Cardiac muscle cell (in vitro differentiated cells and primary cell): ENCODE measurements around the gene CACNA1A. TPM values are rescaled to one million over a fixed set of nuclear protein-coding genes. Genes with fewer than 3 reads are reported as not detected.

Source experiments
- DNase-seq, 2 donors: peaks; one replicate each; pipeline versions ENCODE4 v3.0.0 to v3.0.0-alpha.2; 2010 to 2017; ENCODE audit warnings: low read depth in 1 of 2, low spot score in 1 of 2
- H3K27ac ChIP-seq: fragments of 200-600 bp; sonication (generic); 2 replicates; pipeline ENCODE4 v1.5.1; 2016
- H3K27me3 ChIP-seq: fragments of 200-600 bp; sonication (generic); 2 replicates; pipeline ENCODE4 v1.6.0; 2016; ENCODE audit warnings: control low read depth
- H3K36me3 ChIP-seq: fragments of 200-600 bp; sonication (generic); 2 replicates; pipeline ENCODE4 v1.5.1; 2016; ENCODE audit warnings: control low read depth
- H3K4me1 ChIP-seq: fragments of 200-600 bp; sonication (generic); 2 replicates; pipeline ENCODE4 v1.8.1; 2017; ENCODE audit warnings: low read depth, mild to moderate bottlenecking, mixed run types
- H3K4me3 ChIP-seq: fragments of 200-600 bp; sonication (generic); 2 replicates; pipeline ENCODE4 v1.5.1; 2016; ENCODE audit warnings: mild to moderate bottlenecking
- H3K9me3 ChIP-seq: fragments of 200-600 bp; sonication (generic); 2 replicates; pipeline ENCODE4 v1.5.1; 2017; ENCODE audit warnings: low read depth, mild to moderate bottlenecking, control low read depth
- CTCF ChIP-seq: IDR thresholded peaks from 2 replicates; pipeline ENCODE4 v1.5.1; 2012; ENCODE audit warnings: low read depth, mild to moderate bottlenecking, low read length
- polyA plus RNA-seq: library from polyadenylated mRNA; unstranded; fragments of >200 nt; fragmentation: Nextera tagmentation; extraction: Ambion mirVana; gene quantifications from 2 replicates; pipeline ENCODE4 v1.2.1, GENCODE V29; 2016
- total RNA-seq: library from RNA; depleted of rRNA; stranded (reverse); fragments of >200 nt; gene quantifications from 2 replicates; pipeline ENCODE4 v1.2.3, GENCODE V29; 2016

Gene CACNA1A
- total and polyA plus RNA-seq, 2 experiments from 2014 or later, result 5.6 to 6.8 TPM

DNA sequence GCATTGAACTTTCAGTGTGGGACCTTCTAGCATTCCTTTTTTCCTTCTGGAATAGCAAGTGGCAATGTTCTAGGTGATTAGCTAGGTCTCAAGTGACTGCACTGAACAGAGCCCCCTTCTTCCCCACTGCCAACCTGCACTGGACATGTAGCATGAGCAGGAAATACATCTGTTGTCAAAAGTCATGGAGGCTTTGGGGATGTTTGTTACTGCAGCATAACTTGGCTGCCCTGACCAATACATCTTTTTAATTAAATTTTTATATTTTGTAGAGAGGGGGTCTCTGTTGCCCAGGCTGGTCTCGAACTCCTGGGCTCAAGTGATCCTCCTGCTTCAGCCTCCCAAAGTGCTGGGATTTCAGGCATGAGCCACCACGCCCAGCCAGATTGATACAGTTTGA, 163.6 kb downstream of the CACNA1A start:
- Histone ChIP-seq H3K4me1 (peaks cover 6% of the 10 kb centered on the region), H3K4me3 (no peak overlapping the region), H3K27ac (no peak overlapping the region), H3K27me3 (no peaks in the 10 kb centered on the region), H3K36me3 (no peaks in the 10 kb centered on the region), H3K9me3 (no peaks in the 10 kb centered on the region)
- no peak for TF ChIP-seq CTCF
- DNase-seq, result no peak

DNA sequence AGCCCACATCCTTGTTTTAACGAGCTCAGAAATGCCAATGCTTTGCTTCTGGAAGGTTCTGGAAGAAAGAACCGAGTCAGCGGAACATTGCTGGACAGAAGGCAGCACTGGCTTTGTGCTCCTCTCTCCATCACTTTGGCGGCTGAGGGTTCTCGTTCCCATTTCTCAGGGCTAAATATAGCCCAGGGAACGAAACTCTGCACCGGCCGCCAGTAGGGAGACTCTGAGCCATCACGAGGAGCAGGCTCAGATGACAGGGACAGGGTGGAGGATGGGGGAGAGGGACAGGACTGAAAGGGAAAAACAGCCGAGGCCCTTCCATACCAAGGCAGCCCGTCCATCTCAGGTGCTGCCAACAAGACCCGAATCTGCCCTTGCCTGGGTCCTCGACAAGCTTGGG, 166.4 kb downstream of the CACNA1A start:
- Histone ChIP-seq H3K27ac (no peak overlapping the region), H3K9me3 (no peaks in the 10 kb centered on the region), H3K4me1 (peaks cover 6% of the 10 kb centered on the region), H3K4me3 (no peak overlapping the region), H3K36me3 (no peaks in the 10 kb centered on the region), H3K27me3 (no peaks in the 10 kb centered on the region)
- TF ChIP-seq CTCF, result no peak
- DNase-seq, result peak in 1 of 2 donors; percentile 30

DNA sequence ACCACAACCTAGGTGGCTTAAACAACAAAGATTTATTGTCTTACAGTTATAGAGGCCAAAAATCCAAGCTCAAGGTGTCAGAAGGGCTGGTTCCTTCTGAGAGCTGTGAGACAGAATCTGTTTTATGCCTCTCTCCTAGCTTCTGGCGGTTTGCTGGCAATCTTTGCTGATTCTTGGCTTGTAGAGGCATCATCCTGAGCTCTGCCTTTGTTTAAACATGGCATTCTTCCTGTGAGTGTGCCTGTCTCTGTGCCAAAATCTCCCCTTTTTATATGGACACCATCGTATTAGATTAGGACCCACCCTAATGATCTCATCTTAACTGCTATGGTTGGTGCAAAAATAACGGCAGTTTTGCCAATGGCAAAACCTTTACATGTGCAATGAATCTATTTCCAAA, 169.1 kb downstream of the CACNA1A start:
- Histone ChIP-seq H3K36me3 (no peaks in the 10 kb centered on the region), H3K4me1 (peaks cover 6% of the 10 kb centered on the region), H3K9me3 (no peaks in the 10 kb centered on the region), H3K27ac (no peak overlapping the region), H3K27me3 (no peaks in the 10 kb centered on the region), H3K4me3 (no peak overlapping the region)
- DNase-seq, result no peak
- TF ChIP-seq CTCF, result no peak

DNA sequence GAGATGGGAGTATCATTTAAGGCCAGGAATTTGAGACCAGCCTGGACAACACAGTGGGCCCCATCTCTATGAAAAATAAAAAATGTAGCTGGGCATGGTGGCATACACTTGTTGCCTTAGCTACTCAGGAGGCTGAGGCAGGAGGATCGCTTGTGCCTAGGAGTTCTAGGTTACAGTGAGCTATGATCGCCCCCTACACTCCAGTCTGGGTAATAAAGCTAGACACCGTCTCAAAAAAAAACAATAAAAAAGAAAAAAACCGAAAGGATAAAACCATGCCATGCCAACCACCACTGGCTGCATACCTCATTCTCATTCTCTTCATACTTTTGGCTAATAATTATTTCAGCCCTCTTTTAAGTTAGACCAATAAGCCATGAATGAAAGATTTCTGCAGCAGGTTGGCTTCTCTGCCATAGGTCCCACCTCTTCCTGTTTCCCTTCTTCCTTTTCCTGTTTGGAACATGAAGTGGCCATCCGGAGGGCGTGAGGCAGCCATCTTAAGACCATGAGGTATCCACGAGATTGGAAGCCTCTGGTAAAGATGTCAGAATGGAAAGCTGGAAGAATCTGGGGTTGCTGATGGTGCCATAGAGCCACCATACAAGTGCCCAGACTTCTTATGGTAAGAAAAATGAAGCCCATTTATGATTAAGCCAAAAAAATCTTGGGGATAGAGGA, 171.3 kb downstream of the CACNA1A start:
- TF ChIP-seq CTCF, result no peak
- no peaks in the 10 kb centered on the region for H3K36me3 ChIP-seq
- H3K4me1 ChIP-seq, result peaks cover 4% of the 10 kb centered on the region
- H3K9me3 ChIP-seq, result no peaks in the 10 kb centered on the region
- DNase-seq, result no peak
- H3K27ac ChIP-seq, result no peak overlapping the region
- no peak overlapping the region for H3K4me3 ChIP-seq
- H3K27me3 ChIP-seq, result no peaks in the 10 kb centered on the region

DNA sequence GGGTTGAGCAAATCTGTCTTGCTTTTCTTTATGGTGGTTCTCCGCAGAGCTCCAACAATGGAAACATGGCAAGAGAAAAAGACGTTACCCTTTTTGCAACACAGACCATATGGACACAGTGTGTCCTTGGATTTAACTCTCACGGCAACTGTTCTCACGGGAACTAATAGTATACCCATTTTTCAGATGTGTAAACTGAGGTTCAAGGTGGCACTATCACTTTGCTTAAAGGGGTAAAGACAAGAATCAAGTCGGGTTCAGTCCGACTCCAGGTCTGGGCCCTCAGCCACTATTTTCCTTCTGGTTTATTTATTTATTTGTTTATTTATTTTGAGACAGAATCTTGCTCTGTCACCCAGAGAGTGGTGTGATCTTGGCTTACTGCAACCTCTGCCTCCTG, 176.0 kb downstream of the CACNA1A start:
- no peak overlapping the region for H3K27ac ChIP-seq
- no peak for DNase-seq
- no peak for TF ChIP-seq CTCF
- no peak overlapping the region for H3K4me3 ChIP-seq
- H3K4me1 ChIP-seq, result no peaks in the 10 kb centered on the region
- no peaks in the 10 kb centered on the region for H3K36me3 ChIP-seq
- no peaks in the 10 kb centered on the region for H3K9me3 ChIP-seq
- no peaks in the 10 kb centered on the region for H3K27me3 ChIP-seq

DNA sequence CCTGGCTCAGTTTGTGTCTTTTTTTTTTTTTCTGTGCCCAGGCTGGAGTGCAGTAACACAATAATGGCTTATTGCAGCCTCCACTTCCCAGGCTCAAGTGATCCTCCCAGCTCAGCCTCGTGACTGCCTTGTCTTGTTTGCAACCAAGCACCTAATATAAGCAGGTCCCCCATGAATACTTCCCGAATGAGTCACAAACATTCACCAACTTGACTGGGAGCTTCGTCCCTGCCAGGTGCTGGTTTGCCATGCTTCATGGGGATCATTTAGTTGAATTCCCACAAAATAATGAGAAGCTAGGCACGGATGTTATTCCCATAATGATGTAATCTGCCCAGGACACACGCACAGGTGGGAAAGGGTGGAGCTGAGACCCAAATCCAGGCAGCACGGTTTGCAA, 176.5 kb downstream of the CACNA1A start:
- H3K4me1 ChIP-seq, result no peaks in the 10 kb centered on the region
- no peaks in the 10 kb centered on the region for H3K9me3 ChIP-seq
- H3K4me3 ChIP-seq, result no peak overlapping the region
- TF ChIP-seq CTCF, result no peak
- H3K27ac ChIP-seq, result no peak overlapping the region
- H3K36me3 ChIP-seq, result no peaks in the 10 kb centered on the region
- no peaks in the 10 kb centered on the region for H3K27me3 ChIP-seq
- no peak for DNase-seq
